PFSK-1 (cell line): ENCODE results near the gene CHD8.

Source experiments
- POLR2AphosphoS5 ChIP-seq: IDR thresholded peaks from 2 replicates; pipeline ENCODE4 v1.6.1; 2012; ENCODE audit warnings: low read depth, mild to moderate bottlenecking, control low read depth, low read length, moderate library complexity
- REST ChIP-seq, 2 experiments: IDR thresholded peaks; 2 replicates each; pipeline versions ENCODE4 v1.6.1 to v1.8.0; 2011 to 2012; ENCODE audit warnings: low read depth in 2 of 2, low read length in 2 of 2, control low read depth in 1 of 2, inconsistent platforms in 1 of 2, mild to moderate bottlenecking in 1 of 2, moderate library complexity in 1 of 2; ENCODE audit not compliant: insufficient read depth in 1 of 2

- no peak for TF ChIP-seq POLR2AphosphoS5
- no peak for TF ChIP-seq REST (IDR thresholded peaks at IDR 0.05; ENCODE audit: insufficient read depth in 1 of 2, low read depth in 2 of 2, low read length in 2 of 2)
These were observed 85.8 kb downstream of the CHD8 start for GRCh38 chr14:21369949-21370679.
